Calu3 (cell line): ENCODE results near the gene USP28. TPM values are rescaled to one million over a fixed set of nuclear protein-coding genes. Genes with fewer than 3 reads are reported as not detected.
"Not testable (repeated sequence)": the region's sequence is repeated elsewhere in the genome, so short reads cannot be mapped to it uniquely, and the experiment has no call there.

Experiments
- BruUV-seq: library from RNA; stranded (reverse); fragments of 400-500 nt; replicated peaks from 2 replicates; lab custom pipeline; 2021; lab: Mats Ljungman, UMichigan
- CTCF ChIA-PET: fragments of 300-600 bp; sonication (Branson Sonifier 250); formaldehyde crosslinking; loops from one replicate; lab custom pipeline; 2022; ENCODE audit warnings: antibody characterized with exemption; lab: Charles Lee
- DNase-seq: peaks from one replicate; pipeline ENCODE4 v3.0.0; 2022
- H3K27ac Mint-ChIP-seq: one replicate; pipeline ENCODE4 v1.8.0; 2022; ENCODE audit warnings: mixed read lengths; ENCODE audit not compliant: unreplicated experiment
- H3K27me3 Mint-ChIP-seq: one replicate; pipeline ENCODE4 v1.8.0; 2022; ENCODE audit warnings: mixed read lengths; ENCODE audit not compliant: unreplicated experiment
- H3K36me3 Mint-ChIP-seq: one replicate; pipeline ENCODE4 v1.8.0; 2022; ENCODE audit warnings: mild to moderate bottlenecking, moderate library complexity, mixed read lengths; ENCODE audit not compliant: insufficient read depth, unreplicated experiment
- H3K4me1 Mint-ChIP-seq: one replicate; pipeline ENCODE4 v1.8.0; 2022; ENCODE audit warnings: mild to moderate bottlenecking, low read depth, mixed read lengths; ENCODE audit not compliant: unreplicated experiment
- H3K4me3 Mint-ChIP-seq: one replicate; pipeline ENCODE4 v1.8.0; 2022; ENCODE audit warnings: mild to moderate bottlenecking, low read depth, moderate library complexity, mixed read lengths; ENCODE audit not compliant: unreplicated experiment
- H3K9me3 Mint-ChIP-seq: one replicate; pipeline ENCODE4 v1.8.0; 2022; ENCODE audit warnings: low read depth, mixed read lengths; ENCODE audit not compliant: unreplicated experiment
- CTCF ChIP-seq: fragments of 200-600 bp; IDR thresholded peaks from one replicate; pipeline ENCODE4 v1.8.0; 2022; ENCODE audit warnings: antibody characterized with exemption; ENCODE audit not compliant: unreplicated experiment
- intact Hi-C: fragments of 100-400 bp; cut with micrococcal nuclease; formaldehyde crosslinking; loops from one replicate; pipeline ENCODE4 v1.10.0; 2022; ENCODE audit not compliant: unreplicated experiment
- total RNA-seq: library from RNA; stranded (reverse); gene quantifications from 2 replicates; pipeline ENCODE4 v1.2.3, GENCODE V29; 2022

USP28 gene
- total RNA-seq, 1 experiment from 2014 or later: 22.8 TPM

GRCh38 chr11:113805640-113806039, 69.7 kb downstream of the USP28 start:
- H3K4me3 Mint-ChIP-seq: no peak overlapping the region
- H3K36me3 Mint-ChIP-seq: peaks cover 5% of the 10 kb centered on the region
- H3K9me3 Mint-ChIP-seq: no peaks in the 10 kb centered on the region
- no peaks in the 10 kb centered on the region for H3K4me1 Mint-ChIP-seq
- intact Hi-C loops: loop anchor here (2.0 kb wide), 1 partner anchor 457 kb away; no protein-coding TSS in a partner anchor
- BruUV-seq: no TSS peak
- no peak for DNase-seq
- no peak for TF ChIP-seq CTCF
- no peaks in the 10 kb centered on the region for H3K27me3 Mint-ChIP-seq
- H3K27ac Mint-ChIP-seq: no peak overlapping the region
- CTCF ChIA-PET: interaction anchor here (1.2 kb wide), 1 partner anchor 457 kb away, joined by 5 read pairs; no protein-coding TSS in a partner anchor

GRCh38 chr11:113802621-113803020, 72.8 kb downstream of the USP28 start:
- Mint-ChIP-seq H3K4me1 (no peaks in the 10 kb centered on the region), H3K9me3 (no peaks in the 10 kb centered on the region), H3K27ac (no peak overlapping the region), H3K27me3 (no peaks in the 10 kb centered on the region), H3K36me3 (peaks cover 5% of the 10 kb centered on the region), H3K4me3 (no peak overlapping the region)
- no TSS peak for BruUV-seq
- CTCF ChIA-PET: no interaction called here
- DNase-seq: no peak
- TF ChIP-seq CTCF: no peak
- intact Hi-C loops: no loop called here

- H3K4me3 Mint-ChIP-seq: no peak overlapping the region
- no peaks in the 10 kb centered on the region for H3K4me1 Mint-ChIP-seq
- CTCF ChIA-PET: interaction anchor here (0.7 to 1.0 kb wide), 3 partner anchors 10 to 23 kb away, joined by 3 read pairs; partner anchors contain the start of gene ZW10
- H3K9me3 Mint-ChIP-seq: no peaks in the 10 kb centered on the region
- H3K27ac Mint-ChIP-seq: no peak overlapping the region
- peak; percentile 27 for TF ChIP-seq CTCF
- intact Hi-C loops: loop anchor here (2.0 kb wide), 1 partner anchor 492 kb away; no protein-coding TSS in a partner anchor
- BruUV-seq: no TSS peak
- peaks cover 5% of the 10 kb centered on the region for H3K36me3 Mint-ChIP-seq
- H3K27me3 Mint-ChIP-seq: no peaks in the 10 kb centered on the region
- peak; percentile 28 for DNase-seq
Observed at GRCh38 chr11:113796663-113797259, 78.6 kb downstream of the USP28 start.

- DNase-seq: no peak
- CTCF ChIA-PET: interaction anchor here (0.6 kb wide), 1 partner anchor 19 kb away, joined by 3 read pairs; no protein-coding TSS in a partner anchor
- Mint-ChIP-seq H3K27me3 (no peaks in the 10 kb centered on the region), H3K9me3 (no peaks in the 10 kb centered on the region), H3K4me3 (no peak overlapping the region), H3K4me1 (no peaks in the 10 kb centered on the region), H3K27ac (no peak overlapping the region), H3K36me3 (no peaks in the 10 kb centered on the region)
- intact Hi-C loops: no loop called here
- no peak for TF ChIP-seq CTCF
- no TSS peak for BruUV-seq
Observed at GRCh38 chr11:113789675-113790320, 85.6 kb downstream of the USP28 start.

GRCh38 chr11:113789016-113789415, 86.4 kb downstream of the USP28 start:
- H3K9me3 Mint-ChIP-seq, intact Hi-C loops, H3K4me3 Mint-ChIP-seq, H3K36me3 Mint-ChIP-seq, H3K27me3 Mint-ChIP-seq, BruUV-seq, H3K27ac Mint-ChIP-seq, H3K4me1 Mint-ChIP-seq, DNase-seq, CTCF ChIA-PET: not testable (repeated sequence)
